Right lobe of liver (tissue), 5 donors: ENCODE measurements around the gene DPP10. TPM values are rescaled to one million over a fixed set of nuclear protein-coding genes. Genes with fewer than 3 reads are reported as not detected.

Experiments used
- small RNA-seq, 2 experiments: library from RNA; depleted of rRNA; stranded (forward); fragments of <200 nt; gene quantifications; one replicate each; pipeline ENCODE3, GENCODE V24; 2016
- total RNA-seq, 6 experiments: library from RNA; depleted of rRNA in 2 of 6; stranded (reverse); fragments of >200 nt in 2 of 6; fragmentation: NEBNext Ultra II Directional in 3 of 6; extraction: Animal tissue kit (Norgen Biotek cat#: 25700) in 3 of 6; gene quantifications; one replicate each; pipeline versions ENCODE4 v1.1.0 to v1.2.4, GENCODE V29; 2016 to 2023
- donor health status: DM: no; HTN: no; CAD: no.
- donor health status: DM: no; HTN: no; CAD: no.
- donor health status: DM: no; HTN: yes; CAD: no.
- donor health status: DM: no; HTN: yes; CAD: no.

The DPP10 gene
- total RNA-seq, 6 experiments from 2014 or later: 0.09 to 0.19 (median 0.15) TPM; not detected in 2

Small RNAs within 50 kb of the gene (small RNA-seq; reads per million reads assigned to genes)
- gene RNU2-41P: 0.26 to 0.39 reads per million in 2 experiments
